GM23338 (cell line): ENCODE measurements around the gene MME. TPM values are rescaled to one million over a fixed set of nuclear protein-coding genes. Genes with fewer than 3 reads are reported as not detected.

Experiments used
- ATAC-seq: fragments of 200-7000 bp; cut with Tn5 transposase; 3 replicates; pipeline ENCODE4 v1.9.1; 2020
- DNase-seq: peaks from one replicate; pipeline ENCODE4 v3.0.0-alpha.2; 2015; ENCODE audit warnings: low spot score
- H2AFZ ChIP-seq: fragments of 200-600 bp; sonication (generic); 2 replicates; pipeline ENCODE4 v1.8.0; 2016; ENCODE audit warnings: antibody characterized with exemption, mild to moderate bottlenecking, moderate library complexity
- H3F3A ChIP-seq: fragments of 200-600 bp; sonication (generic); replicated peaks from 2 replicates; pipeline ENCODE4 v1.8.0; 2017; ENCODE audit warnings: antibody characterized with exemption, mixed run types, low read depth
- H3K27ac ChIP-seq: fragments of 200-600 bp; sonication (generic); 2 replicates; pipeline ENCODE4 v1.6.1; 2016; ENCODE audit warnings: low read depth
- H3K27me3 ChIP-seq: fragments of 200-600 bp; sonication (generic); 2 replicates; pipeline ENCODE4 v1.8.0; 2016; ENCODE audit warnings: mild to moderate bottlenecking, mixed run types, moderate library complexity; ENCODE audit not compliant: insufficient read depth
- H3K36me3 ChIP-seq: fragments of 200-600 bp; sonication (generic); 2 replicates; pipeline ENCODE4 v1.8.0; 2016; ENCODE audit warnings: mild to moderate bottlenecking; ENCODE audit not compliant: insufficient read depth
- H3K4me1 ChIP-seq: fragments of 200-600 bp; sonication (generic); 2 replicates; pipeline ENCODE4 v1.8.0; 2016; ENCODE audit warnings: mild to moderate bottlenecking, moderate library complexity; ENCODE audit not compliant: insufficient read depth
- H3K4me2 ChIP-seq: fragments of 200-600 bp; sonication (generic); 2 replicates; pipeline ENCODE4 v1.7.1; 2017; ENCODE audit warnings: mixed run types
- H3K4me3 ChIP-seq: fragments of 200-600 bp; sonication (generic); 2 replicates; pipeline ENCODE4 v1.6.1; 2016; ENCODE audit warnings: mixed run types
- H3K79me2 ChIP-seq: fragments of 200-600 bp; sonication (generic); replicated peaks from 2 replicates; pipeline ENCODE4 v1.8.0; 2017; ENCODE audit warnings: mild to moderate bottlenecking; ENCODE audit not compliant: insufficient read depth
- H3K9me2 ChIP-seq: fragments of 200-600 bp; sonication (generic); 2 replicates; pipeline ENCODE4 v1.8.0; 2017; ENCODE audit not compliant: insufficient read depth
- H4K20me1 ChIP-seq: fragments of 200-600 bp; sonication (generic); replicated peaks from 2 replicates; pipeline ENCODE4 v1.8.0; 2017; ENCODE audit warnings: mild to moderate bottlenecking; ENCODE audit not compliant: insufficient read depth
- H3K27ac Mint-ChIP-seq: 2 replicates; pipeline ENCODE4 v1.8.0; 2020; ENCODE audit warnings: inconsistent platforms, mild to moderate bottlenecking, moderate library complexity, mixed read lengths
- H3K27me3 Mint-ChIP-seq: 3 replicates; pipeline ENCODE4 v1.8.0; 2022; ENCODE audit warnings: low read depth, mild to moderate bottlenecking, moderate library complexity, mixed read lengths, inconsistent platforms; ENCODE audit not compliant: insufficient read depth, poor library complexity
- H3K36me3 Mint-ChIP-seq: 3 replicates; pipeline ENCODE4 v1.8.0; 2021; ENCODE audit warnings: low read depth, mild to moderate bottlenecking, inconsistent platforms, moderate library complexity, mixed read lengths
- H3K4me1 Mint-ChIP-seq: 3 replicates; pipeline ENCODE4 v1.8.0; 2020; ENCODE audit warnings: mild to moderate bottlenecking, inconsistent platforms, mixed read lengths
- H3K4me3 Mint-ChIP-seq: 3 replicates; pipeline ENCODE4 v1.8.0; 2021; ENCODE audit warnings: moderate library complexity, mild to moderate bottlenecking, inconsistent platforms, mixed read lengths
- H3K9me3 Mint-ChIP-seq: 3 replicates; pipeline ENCODE4 v1.8.0; 2020; ENCODE audit warnings: moderate library complexity, mild to moderate bottlenecking, inconsistent platforms, mixed read lengths
- CREB1 ChIP-seq: fragments of 250-450 bp; sonication (Bioruptor Pico); IDR thresholded peaks from 2 replicates; pipeline ENCODE4 v1.5.0; 2020; ENCODE audit warnings: low read depth, mild to moderate bottlenecking, moderate library complexity
- CTCF ChIP-seq, 2 experiments: fragments of 200-600 bp in 1 of 2; sonication (generic) in 1 of 2; conservative IDR thresholded peaks; 2 replicates each; pipeline versions ENCODE4 v1.5.1 to v1.6.1; 2016 to 2017; ENCODE audit warnings: antibody characterized with exemption in 2 of 2, low read depth in 2 of 2, mild to moderate bottlenecking in 2 of 2, moderate library complexity in 1 of 2
- JUNB ChIP-seq: IDR thresholded peaks from one replicate; pipeline ENCODE4 v1.6.1; 2016; ENCODE audit warnings: antibody characterized with exemption; ENCODE audit not compliant: unreplicated experiment
- NANOG ChIP-seq: IDR thresholded peaks from 2 replicates; pipeline ENCODE4 v1.6.1; 2016; ENCODE audit warnings: antibody characterized with exemption, borderline replicate concordance
- REST ChIP-seq: IDR thresholded peaks from one replicate; pipeline ENCODE4 v1.6.1; 2018; ENCODE audit warnings: antibody characterized with exemption; ENCODE audit not compliant: unreplicated experiment
- STAT1 ChIP-seq: IDR thresholded peaks from one replicate; pipeline ENCODE4 v1.6.1; 2016; ENCODE audit warnings: antibody characterized with exemption; ENCODE audit not compliant: unreplicated experiment
- ZNF331 ChIP-seq: fragments of 250-450 bp; sonication (Bioruptor Pico); IDR thresholded peaks from 2 replicates; pipeline ENCODE4 v1.5.0; 2020; ENCODE audit warnings: low read depth, mild to moderate bottlenecking, moderate library complexity
- ZNF462 ChIP-seq: fragments of 250-450 bp; sonication (Bioruptor Pico); IDR thresholded peaks from 2 replicates; pipeline ENCODE4 v1.5.0; 2020; ENCODE audit warnings: mild to moderate bottlenecking, moderate library complexity
- polyA plus RNA-seq: library from polyadenylated mRNA; unstranded; fragments of >200 nt; fragmentation: Nextera tagmentation; extraction: Ambion mirVana; gene quantifications from 2 replicates; pipeline ENCODE4 v1.2.1, GENCODE V29; 2016
- total RNA-seq: library from RNA; depleted of rRNA; stranded (reverse); fragments of >200 nt; shearing (Covaris generic); gene quantifications from 2 replicates; pipeline ENCODE4 v1.2.3, GENCODE V29; 2014

Gene MME
- total and polyA plus RNA-seq, 2 experiments from 2014 or later, result 15.2 to 76.7 TPM

GRCh38 chr3:155233213-155233612, 153.1 kb downstream of the MME start:
- peaks cover 7% of the 10 kb centered on the region; the same call in 1 of the 2 replicates for H3K9me2 ChIP-seq
- no peaks in the 10 kb centered on the region for H3K4me1 ChIP-seq
- DNase-seq (no peak), ATAC-seq (no peak)
- Mint-ChIP-seq H3K36me3 (peaks cover 7% of the 10 kb centered on the region; the same call in 1 of the 3 replicates), H3K4me3 (no peak overlapping the region), H3K27me3 (no peaks in the 10 kb centered on the region), H3K4me1 (no peaks in the 10 kb centered on the region), H3K27ac (no peak overlapping the region), H3K9me3 (peaks cover 8% of the 10 kb centered on the region; the same call in 2 of the 3 replicates)
- TF ChIP-seq JUNB, result no peak
- no peak for TF ChIP-seq CTCF (conservative IDR thresholded peaks at IDR 0.05; ENCODE audit: low read depth in 2 of 2)
- TF ChIP-seq STAT1, result no peak
- no peak for TF ChIP-seq CREB1
- TF ChIP-seq REST, result no peak
- no peak for TF ChIP-seq ZNF462 (CRISPR knock-in tag)
- no peak for TF ChIP-seq ZNF331 (CRISPR knock-in tag)
- no peak for TF ChIP-seq NANOG
- no peak overlapping the region for H3K4me2 ChIP-seq
- H3K36me3 ChIP-seq, result no peaks in the 10 kb centered on the region
- no peaks in the 10 kb centered on the region for H3K79me2 ChIP-seq
- peak overlapping the region; percentile 34; the same call in 1 of the 2 replicates for H2AFZ ChIP-seq
- no peak overlapping the region for H3K4me3 ChIP-seq
- H3K27me3 ChIP-seq, result no peaks in the 10 kb centered on the region
- H3K27ac ChIP-seq, result no peak overlapping the region
- H3F3A ChIP-seq, result no peaks in the 10 kb centered on the region
- H4K20me1 ChIP-seq, result no peaks in the 10 kb centered on the region
